HG03196 (cell line): ENCODE measurements around the gene CBX7.

Experiments used
- ATAC-seq: cut with Tn5 transposase; IDR thresholded peaks from one replicate; pipeline ENCODE4 v1.9.1; 2021; ENCODE audit not compliant: unreplicated experiment

CBX7 gene

GRCh38 chr22:39094717-39095389 is 57.6 kb downstream of the CBX7 start:
- no peak for ATAC-seq

- no peak for ATAC-seq
Observed at GRCh38 chr22:39092111-39092862, 60.2 kb downstream of the CBX7 start.

GRCh38 chr22:39091126-39092081 is 61.1 kb downstream of the CBX7 start:
- no peak for ATAC-seq

GRCh38 chr22:39090426-39091064 is 61.9 kb downstream of the CBX7 start:
- ATAC-seq: no peak

- no peak for ATAC-seq
Observed at GRCh38 chr22:39089928-39090327, 62.6 kb downstream of the CBX7 start.

GRCh38 chr22:39088685-39089032 is 63.8 kb downstream of the CBX7 start:
- ATAC-seq: no peak

GRCh38 chr22:39087881-39088684 is 64.4 kb downstream of the CBX7 start:
- no peak for ATAC-seq

- ATAC-seq: no peak
Observed at GRCh38 chr22:39087098-39087497, 65.4 kb downstream of the CBX7 start.

- ATAC-seq: no peak
Observed at GRCh38 chr22:39084666-39085065, 67.8 kb downstream of the CBX7 start.

GRCh38 chr22:39083212-39084165 is 69.0 kb downstream of the CBX7 start:
- no peak for ATAC-seq

GRCh38 chr22:39081598-39081997 is 70.9 kb downstream of the CBX7 start:
- ATAC-seq: no peak

- no peak for ATAC-seq
Observed at GRCh38 chr22:39081016-39081415, 71.5 kb downstream of the CBX7 start.
